Pancreas (tissue), 10 donors: ENCODE results near the gene RHBDL1. TPM values are rescaled to one million over a fixed set of nuclear protein-coding genes. Genes with fewer than 3 reads are reported as not detected.

Experiments used
- ATAC-seq, 4 donors: fragments of 200-7000 bp; cut with Tn5 transposase; one replicate each; pipeline versions ENCODE4 v1.8.0 to v1.9.1; 2020; ENCODE audit warnings: mild to moderate bottlenecking in 4 of 4, moderate library complexity in 4 of 4
- DNase-seq, 6 donors: peaks; one replicate each; pipeline ENCODE4 v3.0.0-alpha.2; 2020
- FAIRE-seq: peaks from 2 replicates; lab custom pipeline; 2012; peaks lifted over from hg19 to GRCh38; lab: Jason Lieb, UNC
- H3K27ac ChIP-seq, 4 donors: fragments of 200-600 bp; sonication (generic); 1 replicate in 3 of 4; 2 replicates in 1 of 4; pipeline versions ENCODE4 v1.5.0 to v1.8.0; 2020
- H3K27me3 ChIP-seq, 4 donors: fragments of 200-600 bp; one replicate each; pipeline ENCODE4 v1.8.0; 2021
- H3K36me3 ChIP-seq, 3 donors: fragments of 200-600 bp; sonication (generic) in 1 of 3; one replicate each; pipeline versions ENCODE4 v1.5.0 to v1.8.0; 2020 to 2021
- H3K4me1 ChIP-seq, 3 donors: fragments of 200-600 bp; one replicate each; pipeline ENCODE4 v1.8.0; 2021
- H3K4me3 ChIP-seq, 4 donors: fragments of 200-600 bp; sonication (generic) in 2 of 4; one replicate each; pipeline versions ENCODE4 v1.5.0 to v1.8.0; 2020 to 2021
- H3K9me3 ChIP-seq, 4 donors: fragments of 200-600 bp; one replicate each; pipeline ENCODE4 v1.8.0; 2021
- WGBS, 2 donors: extraction: QIAGEN DNeasy Blood & Tissue Kit; methylation state at CpG; one replicate each; pipeline ENCODE4 v1.1.7; 2013; 5-methylcytosine and 5-hydroxymethylcytosine counted together
- intact Hi-C, 3 donors: fragments of 100-400 bp; cut with DNase I; formaldehyde crosslinking; loops; one replicate each; pipeline versions ENCODE4 v1.11.1 to v1.14.2; 2022
- polyA plus RNA-seq, 2 donors: library from polyadenylated mRNA; stranded (reverse); fragments of 200-250 nt; gene quantifications; one replicate each; pipeline ENCODE4 v1.2.3, GENCODE V29; 2013
- total RNA-seq, 6 donors: library from RNA; stranded (reverse); fragmentation: NEBNext Ultra II Directional in 4 of 6; extraction: Animal tissue kit (Norgen Biotek cat#: 25700) in 4 of 6; gene quantifications; one replicate each; pipeline versions ENCODE4 v1.2.1 to v1.2.4, GENCODE V29; 2021 to 2023
- TF ChIP-seq, protein P1 (sequence below), 4 donors: fragments of 200-600 bp; sonication (generic) in 3 of 4; IDR thresholded peaks; one replicate each; pipeline versions ENCODE4 v1.5.0 to v1.8.0; 2021; ENCODE audit warnings: antibody characterized with exemption in 4 of 4
- donor health status: healthy with polysubstance abuse.
- donor health status: DM: no; HTN: no; CAD: no; lungs with moderate emphysema.
- donor health status: DM: no; HTN: no; CAD: no.
- donor health status: control.
- donor health status: control.
- donor health status: Bipolar disorder and iron deficiency.
- donor health status: DM: yes; HTN: yes; CAD: no.
- donor health status: DM: no; HTN: no; CAD: no.
- donor health status: DM: no; HTN: no; CAD: no.
- donor health status: DM: yes; HTN: yes; CAD: no.

RHBDL1 gene
- total and polyA plus RNA-seq, 8 donors = 0.28 to 5.1 (median 0.98) TPM

DNA sequence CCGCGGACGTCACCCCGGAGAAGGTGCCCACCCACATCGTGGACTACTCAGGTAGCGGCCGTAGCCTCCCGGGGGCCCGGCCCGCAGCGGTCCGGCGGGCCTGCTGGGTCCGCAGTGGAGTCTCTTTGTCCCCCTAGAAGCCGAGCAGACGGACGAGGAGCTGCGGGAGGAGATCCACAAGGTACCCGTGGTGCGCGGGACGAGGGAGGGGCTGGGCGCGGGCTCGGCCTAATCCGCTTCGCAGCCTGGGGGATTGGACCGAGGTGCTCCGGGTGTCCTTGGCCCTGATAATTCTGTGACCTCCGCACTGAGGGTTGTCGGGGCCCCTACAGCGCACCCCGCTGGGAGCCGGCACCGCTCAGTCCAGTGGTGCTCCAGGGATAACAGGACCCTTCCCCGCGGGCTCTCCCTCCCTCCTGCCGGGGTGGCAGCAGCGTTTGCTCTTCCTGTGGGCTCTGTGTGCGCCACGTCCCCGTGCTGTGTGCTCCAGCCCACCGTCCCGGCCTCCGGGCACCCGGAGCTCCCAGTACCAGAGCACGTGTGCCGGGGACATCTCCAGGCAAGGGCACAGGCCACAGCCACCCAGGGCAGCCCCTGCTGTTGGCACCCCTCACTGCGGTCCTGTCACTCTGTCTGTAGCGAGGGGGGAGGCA, 6.8 kb upstream of the RHBDL1 start:
- TF ChIP-seq, protein P1, sequence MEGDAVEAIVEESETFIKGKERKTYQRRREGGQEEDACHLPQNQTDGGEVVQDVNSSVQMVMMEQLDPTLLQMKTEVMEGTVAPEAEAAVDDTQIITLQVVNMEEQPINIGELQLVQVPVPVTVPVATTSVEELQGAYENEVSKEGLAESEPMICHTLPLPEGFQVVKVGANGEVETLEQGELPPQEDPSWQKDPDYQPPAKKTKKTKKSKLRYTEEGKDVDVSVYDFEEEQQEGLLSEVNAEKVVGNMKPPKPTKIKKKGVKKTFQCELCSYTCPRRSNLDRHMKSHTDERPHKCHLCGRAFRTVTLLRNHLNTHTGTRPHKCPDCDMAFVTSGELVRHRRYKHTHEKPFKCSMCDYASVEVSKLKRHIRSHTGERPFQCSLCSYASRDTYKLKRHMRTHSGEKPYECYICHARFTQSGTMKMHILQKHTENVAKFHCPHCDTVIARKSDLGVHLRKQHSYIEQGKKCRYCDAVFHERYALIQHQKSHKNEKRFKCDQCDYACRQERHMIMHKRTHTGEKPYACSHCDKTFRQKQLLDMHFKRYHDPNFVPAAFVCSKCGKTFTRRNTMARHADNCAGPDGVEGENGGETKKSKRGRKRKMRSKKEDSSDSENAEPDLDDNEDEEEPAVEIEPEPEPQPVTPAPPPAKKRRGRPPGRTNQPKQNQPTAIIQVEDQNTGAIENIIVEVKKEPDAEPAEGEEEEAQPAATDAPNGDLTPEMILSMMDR (IDR thresholded peaks at IDR 0.05) = no peak
- Histone ChIP-seq H3K4me3 (peak overlapping the region; percentile 84 to 100 (median 98)), H3K36me3 (peaks cover 6 to 35% (median 32%) of the 10 kb centered on the region in 3 donors), H3K4me1 (peaks cover 0 to 10% (median 7%) of the 10 kb centered on the region in 3 donors), H3K27me3 (no peaks in the 10 kb centered on the region), H3K27ac (peak overlapping the region in 3 of 4 donors; percentile 62 to 66 (median 65)), H3K9me3 (no peaks in the 10 kb centered on the region)
- DNase-seq (peak in 1 of 6 donors; percentile 85), ATAC-seq (peak in 3 of 4 donors; percentile 1 to 11 (median 2)), FAIRE-seq (no peak)
- 6 to 9% methylated on average over 42 to 50 of the region's 50 CpGs for WGBS, 2 donors
- intact Hi-C loops = no loop called here

DNA sequence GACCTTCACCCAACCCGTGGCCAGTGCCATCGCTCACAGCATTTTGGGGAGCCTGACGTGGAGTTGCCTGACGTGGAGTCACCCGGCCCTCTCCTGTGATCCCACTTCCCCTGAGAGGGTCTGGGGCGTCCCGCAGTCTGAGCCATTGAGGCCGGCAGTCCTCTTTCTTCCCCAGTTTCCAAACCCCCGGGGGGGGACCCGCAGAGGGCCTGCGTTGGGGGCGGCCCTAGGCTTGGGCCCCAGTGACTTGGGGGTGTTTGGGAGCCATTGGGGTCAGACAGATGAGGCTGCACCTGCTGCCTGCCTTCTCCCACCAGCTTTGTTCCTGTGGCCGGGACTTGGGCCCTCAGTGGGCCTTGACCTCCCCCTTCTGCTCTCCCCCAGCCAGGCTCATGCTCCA, 5.8 kb upstream of the RHBDL1 start:
- H3K4me3 ChIP-seq = no peak overlapping the region
- DNase-seq (no peak), ATAC-seq (no peak), FAIRE-seq (no peak)
- no peaks in the 10 kb centered on the region for H3K27me3 ChIP-seq
- TF ChIP-seq, protein P1 (IDR thresholded peaks at IDR 0.05) = no peak
- H3K9me3 ChIP-seq = no peaks in the 10 kb centered on the region
- H3K27ac ChIP-seq = no peak overlapping the region
- H3K4me1 ChIP-seq = peaks cover 0 to 10% (median 7%) of the 10 kb centered on the region in 3 donors
- intact Hi-C loops = no loop called here
- peaks cover 6 to 35% (median 32%) of the 10 kb centered on the region in 3 donors for H3K36me3 ChIP-seq
- WGBS, 2 donors = 91 to 93% methylated on average over 13 of the region's 13 CpGs

DNA sequence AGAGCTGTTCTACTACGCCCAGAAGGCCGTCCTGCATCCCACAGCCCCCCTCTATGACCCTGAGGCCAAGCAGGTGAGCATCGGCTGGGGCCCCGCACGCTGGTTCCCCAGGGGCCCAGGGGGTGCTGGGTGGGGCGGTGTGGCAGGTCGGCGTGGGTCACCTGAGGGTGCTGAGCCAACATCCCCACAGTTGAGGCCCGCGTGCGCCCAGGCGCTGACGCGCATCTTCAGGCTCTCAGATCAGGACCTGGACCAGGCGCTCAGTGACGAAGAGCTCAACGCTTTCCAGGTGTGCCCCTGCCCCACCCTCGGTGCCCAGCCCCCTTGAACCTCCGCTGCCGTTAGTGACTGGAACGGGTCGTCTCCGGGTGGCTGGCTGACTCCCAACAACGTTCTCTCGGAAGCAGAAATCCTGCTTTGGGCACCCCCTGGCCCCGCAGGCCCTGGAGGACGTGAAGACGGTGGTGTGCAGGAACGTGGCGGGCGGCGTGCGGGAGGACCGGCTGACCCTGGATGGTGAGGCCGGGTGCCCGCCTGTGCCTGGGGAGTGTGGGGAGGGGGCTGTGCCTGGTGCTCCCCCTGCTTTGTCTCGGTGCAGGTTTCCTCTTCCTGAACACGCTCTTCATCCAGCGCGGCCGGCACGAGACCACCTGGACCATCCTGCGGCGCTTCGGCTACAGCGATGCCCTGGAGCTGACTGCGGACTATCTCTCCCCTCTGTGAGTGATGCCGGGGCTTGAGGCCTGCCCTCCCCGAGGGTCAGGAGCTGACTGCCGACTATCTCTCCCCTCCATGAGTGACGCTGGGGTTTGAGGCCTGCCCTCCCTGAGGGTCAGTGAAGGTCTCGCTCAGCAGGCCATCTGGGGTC, 4.8 kb upstream of the RHBDL1 start:
- Histone ChIP-seq H3K27ac (no peak overlapping the region), H3K4me3 (no peak overlapping the region), H3K36me3 (peaks cover 6 to 35% (median 32%) of the 10 kb centered on the region in 3 donors), H3K27me3 (no peaks in the 10 kb centered on the region), H3K4me1 (peaks cover 0 to 10% (median 7%) of the 10 kb centered on the region in 3 donors), H3K9me3 (no peaks in the 10 kb centered on the region)
- DNase-seq (peak in 1 of 6 donors; percentile 84), FAIRE-seq (no peak), ATAC-seq (no peak)
- intact Hi-C loops = no loop called here
- WGBS, 2 donors = 93 to 96% methylated on average over 51 to 52 of the region's 52 CpGs
- TF ChIP-seq, protein P1 (IDR thresholded peaks at IDR 0.05) = no peak

DNA sequence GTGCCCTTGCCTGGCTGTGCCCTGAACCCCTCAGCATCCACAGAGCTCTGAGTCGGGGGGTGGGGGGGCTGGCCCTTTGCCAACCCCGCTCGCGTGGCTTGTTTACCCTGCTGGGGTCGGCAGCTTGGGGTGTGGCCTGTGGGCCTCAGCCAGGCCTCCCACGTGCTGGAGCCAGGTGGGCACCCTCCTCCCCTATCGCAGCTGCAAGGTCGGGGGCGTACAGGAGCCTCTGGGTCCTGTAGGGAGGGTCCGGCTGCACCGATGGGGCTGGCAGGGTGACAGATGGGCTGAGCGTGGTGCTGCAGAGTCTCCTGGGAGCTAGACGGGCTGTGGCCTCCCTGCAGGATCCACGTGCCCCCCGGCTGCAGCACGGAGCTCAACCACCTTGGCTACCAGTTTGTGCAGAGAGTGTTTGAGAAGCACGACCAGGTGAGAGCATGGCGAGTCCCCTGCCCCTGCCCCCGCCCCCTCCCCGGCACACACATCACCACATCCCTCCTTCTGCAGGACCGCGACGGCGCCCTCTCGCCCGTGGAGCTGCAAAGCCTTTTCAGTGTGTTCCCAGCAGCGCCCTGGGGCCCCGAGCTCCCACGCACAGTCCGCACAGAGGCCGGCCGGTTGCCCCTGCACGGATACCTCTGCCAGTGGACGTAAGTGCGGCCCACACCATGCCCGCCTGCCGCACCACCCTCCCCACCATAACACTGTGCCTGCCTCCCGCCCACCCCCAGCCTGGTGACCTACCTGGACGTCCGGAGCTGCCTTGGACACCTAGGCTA, 3.9 kb upstream of the RHBDL1 start:
- WGBS, 2 donors = 87 to 89% methylated on average over 39 to 40 of the region's 40 CpGs
- DNase-seq = peak in 1 of 6 donors; percentile 83
- intact Hi-C loops = no loop called here
- TF ChIP-seq, protein P1 (IDR thresholded peaks at IDR 0.05) = no peak
- Histone ChIP-seq H3K9me3 (no peaks in the 10 kb centered on the region), H3K36me3 (peaks cover 6 to 35% (median 32%) of the 10 kb centered on the region in 3 donors), H3K4me1 (peaks cover 0 to 10% (median 7%) of the 10 kb centered on the region in 3 donors), H3K4me3 (no peak overlapping the region), H3K27me3 (no peaks in the 10 kb centered on the region), H3K27ac (no peak overlapping the region)
- ATAC-seq = no peak
- FAIRE-seq = no peak
